SJSA1 (cell line): Measurements from ENCODE around the gene MAPKAPK2. TPM values are rescaled to one million over a fixed set of nuclear protein-coding genes. Genes with fewer than 3 reads are reported as not detected.

Experiments used
- DNase-seq, 2 experiments: peaks; one replicate each; pipeline ENCODE4 v3.0.0-alpha.2; 2015 to 2020; ENCODE audit warnings: low spot score in 2 of 2, low read depth in 1 of 2
- H3K27ac ChIP-seq: fragments of 250-450 bp; sonication (Bioruptor Pico); 2 replicates; pipeline ENCODE4 v1.5.1; 2020; ENCODE audit warnings: mild to moderate bottlenecking, moderate library complexity
- H3K27me3 ChIP-seq: fragments of 250-450 bp; sonication (Bioruptor Pico); replicated peaks from 2 replicates; pipeline ENCODE4 v1.5.1; 2020; ENCODE audit warnings: mild to moderate bottlenecking, moderate library complexity
- H3K36me3 ChIP-seq: fragments of 250-450 bp; sonication (Bioruptor Pico); 2 replicates; pipeline ENCODE4 v1.5.1; 2020; ENCODE audit warnings: mild to moderate bottlenecking
- H3K4me1 ChIP-seq: fragments of 250-450 bp; sonication (Bioruptor Pico); replicated peaks from 2 replicates; pipeline ENCODE4 v1.6.1; 2021; ENCODE audit warnings: mild to moderate bottlenecking
- H3K4me3 ChIP-seq: fragments of 250-450 bp; sonication (Bioruptor Pico); 2 replicates; pipeline ENCODE4 v1.5.1; 2020; ENCODE audit warnings: mild to moderate bottlenecking
- H3K9me3 ChIP-seq: fragments of 250-450 bp; sonication (Bioruptor Pico); replicated peaks from 2 replicates; pipeline ENCODE4 v1.5.1; 2020; ENCODE audit warnings: mild to moderate bottlenecking
- total RNA-seq: library from RNA; depleted of rRNA; stranded (reverse); fragments of >200 nt; shearing (Covaris generic); gene quantifications from 2 replicates; pipeline ENCODE4 v1.2.3, GENCODE V29; 2014

The MAPKAPK2 gene
- total RNA-seq, 1 experiment from 2014 or later = 58.6 TPM

GRCh38 chr1:206706806-206707366, 22.2 kb downstream of the MAPKAPK2 start:
- H3K4me3 ChIP-seq = no peak overlapping the region
- no peaks in the 10 kb centered on the region for H3K27me3 ChIP-seq
- H3K9me3 ChIP-seq = no peaks in the 10 kb centered on the region
- H3K27ac ChIP-seq = no peak overlapping the region
- no peak for DNase-seq
- no peaks in the 10 kb centered on the region for H3K36me3 ChIP-seq
- peaks cover 66% of the 10 kb centered on the region for H3K4me1 ChIP-seq

- DNase-seq = no peak
- Histone ChIP-seq H3K36me3 (no peaks in the 10 kb centered on the region), H3K9me3 (no peaks in the 10 kb centered on the region), H3K4me1 (peaks cover 68% of the 10 kb centered on the region), H3K4me3 (no peak overlapping the region), H3K27me3 (no peaks in the 10 kb centered on the region), H3K27ac (no peak overlapping the region)
Measured at GRCh38 chr1:206708058-206708457, 23.4 kb downstream of the MAPKAPK2 start.

GRCh38 chr1:206708882-206709281, 24.2 kb downstream of the MAPKAPK2 start:
- Histone ChIP-seq H3K36me3 (no peaks in the 10 kb centered on the region), H3K9me3 (no peaks in the 10 kb centered on the region), H3K27me3 (no peaks in the 10 kb centered on the region), H3K4me1 (peaks cover 72% of the 10 kb centered on the region), H3K27ac (0 out of 2 replicates have a peak overlapping the region, but pooled peaks have one; percentile 31), H3K4me3 (no peak overlapping the region)
- DNase-seq = no peak

GRCh38 chr1:206709322-206709721, 24.6 kb downstream of the MAPKAPK2 start:
- Histone ChIP-seq H3K27ac (peak overlapping the region; percentile 31; the same call in 1 of the 2 replicates), H3K9me3 (no peaks in the 10 kb centered on the region), H3K4me1 (peaks cover 75% of the 10 kb centered on the region), H3K36me3 (no peaks in the 10 kb centered on the region), H3K27me3 (no peaks in the 10 kb centered on the region), H3K4me3 (no peak overlapping the region)
- DNase-seq = no peak

- Histone ChIP-seq H3K27me3 (no peaks in the 10 kb centered on the region), H3K9me3 (no peaks in the 10 kb centered on the region), H3K4me3 (no peak overlapping the region), H3K4me1 (peaks cover 76% of the 10 kb centered on the region), H3K27ac (no peak overlapping the region), H3K36me3 (no peaks in the 10 kb centered on the region)
- no peak for DNase-seq
Measured at GRCh38 chr1:206709772-206710459, 25.2 kb downstream of the MAPKAPK2 start.

GRCh38 chr1:206710460-206710823, 25.7 kb downstream of the MAPKAPK2 start:
- no peak overlapping the region for H3K4me3 ChIP-seq
- no peaks in the 10 kb centered on the region for H3K36me3 ChIP-seq
- DNase-seq = no peak
- H3K9me3 ChIP-seq = no peaks in the 10 kb centered on the region
- no peaks in the 10 kb centered on the region for H3K27me3 ChIP-seq
- H3K4me1 ChIP-seq = peaks cover 75% of the 10 kb centered on the region
- no peak overlapping the region for H3K27ac ChIP-seq

GRCh38 chr1:206713070-206713469, 28.4 kb downstream of the MAPKAPK2 start:
- Histone ChIP-seq H3K36me3 (peaks cover 4% of the 10 kb centered on the region; the same call in 1 of the 2 replicates), H3K4me3 (no peak overlapping the region), H3K27me3 (no peaks in the 10 kb centered on the region), H3K27ac (no peak overlapping the region), H3K9me3 (no peaks in the 10 kb centered on the region), H3K4me1 (peaks cover 53% of the 10 kb centered on the region)
- no peak for DNase-seq

- H3K9me3 ChIP-seq = no peaks in the 10 kb centered on the region
- DNase-seq = peak in 1 of 2 experiments; percentile 34
- H3K27me3 ChIP-seq = no peaks in the 10 kb centered on the region
- H3K4me1 ChIP-seq = peaks cover 44% of the 10 kb centered on the region
- H3K27ac ChIP-seq = peak overlapping the region; percentile 37
- peaks cover 4% of the 10 kb centered on the region; the same call in 1 of the 2 replicates for H3K36me3 ChIP-seq
- no peak overlapping the region for H3K4me3 ChIP-seq
Measured at GRCh38 chr1:206713910-206714312, 29.2 kb downstream of the MAPKAPK2 start.

GRCh38 chr1:206714331-206715058, 29.8 kb downstream of the MAPKAPK2 start:
- no peaks in the 10 kb centered on the region for H3K27me3 ChIP-seq
- H3K9me3 ChIP-seq = no peaks in the 10 kb centered on the region
- peaks cover 4% of the 10 kb centered on the region; the same call in 1 of the 2 replicates for H3K36me3 ChIP-seq
- peaks cover 38% of the 10 kb centered on the region for H3K4me1 ChIP-seq
- peak; percentile 60 to 69 for DNase-seq
- H3K27ac ChIP-seq = peak overlapping the region; percentile 37
- no peak overlapping the region for H3K4me3 ChIP-seq

GRCh38 chr1:206715120-206715519, 30.4 kb downstream of the MAPKAPK2 start:
- Histone ChIP-seq H3K27me3 (no peaks in the 10 kb centered on the region), H3K4me3 (no peak overlapping the region), H3K36me3 (peaks cover 4% of the 10 kb centered on the region; the same call in 1 of the 2 replicates), H3K4me1 (peaks cover 33% of the 10 kb centered on the region), H3K27ac (no peak overlapping the region), H3K9me3 (no peaks in the 10 kb centered on the region)
- no peak for DNase-seq

GRCh38 chr1:206715552-206716158, 30.9 kb downstream of the MAPKAPK2 start:
- no peaks in the 10 kb centered on the region for H3K9me3 ChIP-seq
- no peak overlapping the region for H3K27ac ChIP-seq
- no peaks in the 10 kb centered on the region for H3K27me3 ChIP-seq
- peaks cover 29% of the 10 kb centered on the region for H3K4me1 ChIP-seq
- H3K36me3 ChIP-seq = peaks cover 4% of the 10 kb centered on the region; the same call in 1 of the 2 replicates
- no peak for DNase-seq
- H3K4me3 ChIP-seq = no peak overlapping the region

- Histone ChIP-seq H3K36me3 (peaks cover 4% of the 10 kb centered on the region; the same call in 1 of the 2 replicates), H3K4me3 (no peak overlapping the region), H3K4me1 (peaks cover 32% of the 10 kb centered on the region), H3K9me3 (no peaks in the 10 kb centered on the region), H3K27me3 (no peaks in the 10 kb centered on the region), H3K27ac (no peak overlapping the region)
- no peak for DNase-seq
Measured at GRCh38 chr1:206716159-206716869, 31.6 kb downstream of the MAPKAPK2 start.
